HG03097 (cell line): ENCODE data around the gene ENPP4.
"Not testable (repeated sequence)": the region's sequence is repeated elsewhere in the genome, so short reads cannot be mapped to it uniquely, and the experiment has no call there.

Experiments used
- ATAC-seq: cut with Tn5 transposase; IDR thresholded peaks from one replicate; pipeline ENCODE4 v1.9.1; 2021; ENCODE audit not compliant: unreplicated experiment, low FRiP score

The ENPP4 gene, protein sequence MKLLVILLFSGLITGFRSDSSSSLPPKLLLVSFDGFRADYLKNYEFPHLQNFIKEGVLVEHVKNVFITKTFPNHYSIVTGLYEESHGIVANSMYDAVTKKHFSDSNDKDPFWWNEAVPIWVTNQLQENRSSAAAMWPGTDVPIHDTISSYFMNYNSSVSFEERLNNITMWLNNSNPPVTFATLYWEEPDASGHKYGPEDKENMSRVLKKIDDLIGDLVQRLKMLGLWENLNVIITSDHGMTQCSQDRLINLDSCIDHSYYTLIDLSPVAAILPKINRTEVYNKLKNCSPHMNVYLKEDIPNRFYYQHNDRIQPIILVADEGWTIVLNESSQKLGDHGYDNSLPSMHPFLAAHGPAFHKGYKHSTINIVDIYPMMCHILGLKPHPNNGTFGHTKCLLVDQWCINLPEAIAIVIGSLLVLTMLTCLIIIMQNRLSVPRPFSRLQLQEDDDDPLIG

GRCh38 chr6:46129629-46130511, at the start of gene ENPP4:
Gene ENPP4, plus strand, starts transcription at chr6:46129989. Its CDS starts 9,595 bp downstream, at chr6:46139584.
- peak; percentile 98 for ATAC-seq

DNA sequence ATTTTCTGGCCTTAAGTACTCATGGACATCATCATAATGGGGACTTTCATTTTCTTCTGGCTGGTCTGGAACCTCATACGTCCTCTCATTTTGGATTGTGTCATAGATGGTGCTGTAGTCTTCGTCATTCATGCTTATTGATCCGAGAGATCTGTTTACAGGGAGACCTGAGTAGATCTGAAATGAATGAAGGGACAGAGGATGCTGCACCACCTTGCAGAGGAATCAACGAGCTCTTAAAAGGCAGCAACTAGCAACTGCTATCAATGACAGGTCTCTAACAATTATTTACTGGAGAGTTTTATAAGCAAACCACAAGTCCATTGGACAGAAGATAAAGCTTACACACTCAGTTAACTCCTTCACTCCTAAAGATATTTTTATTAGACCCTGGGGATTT, 49.7 kb upstream of the ENPP4 start:
- no peak for ATAC-seq

GRCh38 chr6:46085688-46086087, 44.1 kb upstream of the ENPP4 start:
- not testable (repeated sequence) for ATAC-seq

DNA sequence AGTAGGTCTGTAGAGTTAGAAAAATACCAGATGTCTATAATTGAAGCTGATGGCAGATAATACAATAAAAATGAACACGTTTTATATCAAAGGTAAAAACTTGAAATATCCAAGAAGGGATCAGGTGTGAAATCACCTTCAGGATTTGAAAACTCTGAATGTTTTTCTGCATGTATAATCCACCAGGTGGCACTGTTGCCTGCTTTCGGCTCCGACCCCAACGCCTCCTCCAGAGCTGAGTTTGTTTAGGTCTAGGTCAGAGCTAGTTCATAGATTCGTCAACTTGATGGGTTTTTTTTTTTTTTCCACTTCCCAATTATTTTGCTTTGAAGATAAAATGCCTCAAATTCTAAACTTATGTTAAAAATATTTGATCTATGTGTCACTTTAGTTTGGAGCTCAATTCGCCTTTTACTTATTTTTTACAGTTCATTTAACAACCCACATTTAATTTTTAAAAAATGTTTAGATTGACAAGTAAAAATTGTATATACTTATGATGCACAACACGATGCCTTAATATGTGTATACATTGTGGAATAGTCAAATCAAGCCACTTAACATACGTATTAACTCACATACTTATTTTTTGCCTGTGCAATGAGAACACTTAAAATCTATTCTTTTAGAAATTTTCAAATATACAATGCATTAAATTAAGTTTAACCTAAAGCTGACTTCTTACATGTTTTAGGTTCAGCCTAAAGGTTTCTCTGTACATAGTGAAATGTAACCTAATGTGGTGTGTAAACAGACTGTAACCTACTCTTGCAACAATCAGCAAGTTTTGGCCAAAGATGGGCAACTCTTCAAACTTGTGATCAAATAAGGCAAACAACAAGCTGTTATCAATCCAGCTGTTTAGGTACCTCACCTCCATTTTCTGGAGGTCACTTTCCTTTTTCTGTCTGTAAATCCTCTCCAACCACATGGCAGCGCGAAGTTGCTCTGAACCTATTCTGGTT, 39.4 kb upstream of the ENPP4 start:
- ATAC-seq: no peak

- ATAC-seq: no peak
These were observed 38.7 kb upstream of the ENPP4 start for GRCh38 chr6:46091080-46091478.

DNA sequence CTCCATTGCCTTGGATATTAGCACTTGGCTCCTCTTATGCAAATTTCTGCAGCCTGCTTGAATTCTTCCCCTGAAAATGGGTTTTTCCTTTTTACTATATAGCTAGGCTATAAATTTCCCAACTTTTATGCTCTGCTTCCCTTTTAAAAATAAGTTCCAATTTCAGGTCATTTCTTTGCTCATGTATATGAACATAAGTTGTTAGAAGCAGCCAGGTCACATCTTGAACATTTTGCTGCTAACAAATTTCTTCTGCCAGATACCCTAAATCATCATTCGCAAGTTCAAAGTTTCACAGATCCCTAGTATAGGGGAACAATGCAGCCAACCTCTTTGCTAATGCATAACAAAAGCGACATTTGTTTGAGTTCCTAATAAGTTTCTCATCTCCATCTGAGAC, 34.5 kb upstream of the ENPP4 start:
- ATAC-seq: no peak

DNA sequence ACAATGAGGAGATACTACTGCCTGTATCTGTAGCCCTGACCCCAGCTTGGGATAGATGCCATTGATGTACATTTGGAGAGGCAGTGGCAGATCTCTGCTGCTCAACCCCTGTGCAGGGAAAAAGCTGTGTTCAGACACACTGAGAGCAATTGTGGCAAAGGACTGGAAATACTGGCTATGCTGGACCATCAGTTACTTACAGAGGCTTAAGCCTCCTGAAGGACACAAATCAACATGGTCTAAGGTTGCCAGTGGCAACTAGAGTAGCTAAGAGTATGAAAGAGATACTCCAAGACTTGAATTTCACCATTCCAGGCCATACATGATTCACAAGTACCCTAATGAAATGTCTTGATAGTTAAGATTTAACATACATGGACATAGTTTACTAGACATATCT, 32.4 kb upstream of the ENPP4 start:
- ATAC-seq: no peak

GRCh38 chr6:46098678-46099077, 31.1 kb upstream of the ENPP4 start:
- ATAC-seq: no peak

DNA sequence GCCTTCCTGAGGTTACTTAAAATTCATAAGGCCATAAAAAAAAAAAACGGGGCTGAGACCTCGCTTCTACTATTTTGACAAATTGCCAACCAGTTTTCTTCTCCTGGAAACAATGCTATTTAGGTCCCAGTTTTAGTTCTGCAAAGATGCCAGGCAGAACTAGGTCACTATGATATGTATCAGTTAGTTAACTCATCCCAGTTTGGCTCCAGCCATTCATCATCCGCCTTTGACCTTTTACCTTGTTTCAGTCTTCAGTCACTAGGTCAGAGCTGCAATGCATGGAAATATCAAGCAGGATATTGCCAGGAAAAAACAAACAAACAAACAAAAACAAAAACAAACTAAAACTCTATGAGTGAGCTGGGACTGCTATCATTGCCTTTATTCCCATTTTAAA, 29.8 kb upstream of the ENPP4 start:
- ATAC-seq: no peak

GRCh38 chr6:46102123-46102522, 27.7 kb upstream of the ENPP4 start:
- ATAC-seq: no peak

DNA sequence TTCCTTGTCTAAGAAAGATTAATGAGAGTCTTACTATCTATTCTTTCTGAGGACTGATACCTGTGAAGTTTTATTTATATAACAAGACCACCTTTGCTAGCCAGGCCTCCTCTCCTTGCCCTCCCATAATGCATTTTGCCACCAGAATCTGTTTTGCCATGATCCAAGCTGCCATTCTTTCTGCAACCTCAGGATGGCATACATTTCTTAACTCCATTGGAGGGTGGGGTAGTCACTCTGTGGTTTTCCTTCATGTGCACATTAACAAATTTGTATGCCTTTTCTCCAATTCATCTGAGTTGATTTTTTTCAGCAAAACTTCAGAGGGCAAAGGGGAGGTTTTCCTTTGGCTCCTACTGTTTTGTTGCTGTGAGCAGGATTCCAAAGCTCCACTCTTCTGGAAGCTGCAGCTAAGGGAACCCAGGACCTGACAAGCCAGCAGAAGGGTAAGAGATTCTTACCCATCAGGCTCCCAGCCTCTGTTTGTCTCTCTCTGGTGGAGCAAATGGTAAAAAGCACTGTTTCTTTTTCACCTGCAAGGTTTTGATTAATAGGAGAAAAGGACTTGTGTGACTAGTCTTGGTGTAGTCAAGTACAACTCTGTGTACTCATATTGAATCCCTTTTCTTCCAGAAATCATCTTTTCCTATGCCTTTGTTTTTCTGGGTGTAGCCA, 26.2 kb upstream of the ENPP4 start:
- ATAC-seq: no peak

DNA sequence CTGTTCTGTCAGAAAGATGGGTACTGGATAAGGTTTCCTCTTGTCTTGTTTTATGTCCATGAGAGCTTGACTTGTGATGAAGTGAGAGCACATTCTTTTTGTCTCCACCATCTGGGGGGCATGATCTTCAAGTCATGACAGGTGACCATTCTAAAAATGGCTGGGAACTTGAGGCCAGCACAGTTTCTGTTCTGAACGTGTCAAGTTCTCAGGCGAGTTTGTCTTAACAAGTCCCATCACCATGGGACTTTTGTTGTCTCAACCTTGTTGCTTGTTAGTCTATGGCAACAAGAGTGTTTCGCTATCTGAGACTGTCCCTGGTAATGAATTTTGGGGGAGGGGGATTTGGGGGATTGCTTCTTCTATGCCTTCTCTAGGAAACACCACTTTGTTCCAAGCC, 25.6 kb upstream of the ENPP4 start:
- no peak for ATAC-seq

DNA sequence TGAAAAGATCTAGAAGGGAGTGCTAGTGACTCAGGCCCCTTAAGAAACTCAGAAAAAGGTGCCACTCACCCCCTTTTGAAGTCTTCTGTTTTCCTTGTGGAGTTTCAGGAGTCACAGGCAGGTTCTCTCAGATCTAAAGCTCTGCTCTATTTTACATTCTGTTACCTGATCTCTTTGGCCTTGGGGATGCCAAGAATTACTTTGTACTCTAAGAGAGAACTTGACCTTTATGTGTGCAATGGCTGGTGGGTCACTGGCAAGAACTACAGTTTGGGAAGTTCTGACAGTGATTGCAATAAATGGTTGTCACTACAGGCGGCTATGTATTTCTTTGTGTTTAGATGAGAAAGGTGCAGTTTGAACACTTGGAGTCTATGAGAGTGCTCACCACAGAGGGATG, 24.2 kb upstream of the ENPP4 start:
- no peak for ATAC-seq

DNA sequence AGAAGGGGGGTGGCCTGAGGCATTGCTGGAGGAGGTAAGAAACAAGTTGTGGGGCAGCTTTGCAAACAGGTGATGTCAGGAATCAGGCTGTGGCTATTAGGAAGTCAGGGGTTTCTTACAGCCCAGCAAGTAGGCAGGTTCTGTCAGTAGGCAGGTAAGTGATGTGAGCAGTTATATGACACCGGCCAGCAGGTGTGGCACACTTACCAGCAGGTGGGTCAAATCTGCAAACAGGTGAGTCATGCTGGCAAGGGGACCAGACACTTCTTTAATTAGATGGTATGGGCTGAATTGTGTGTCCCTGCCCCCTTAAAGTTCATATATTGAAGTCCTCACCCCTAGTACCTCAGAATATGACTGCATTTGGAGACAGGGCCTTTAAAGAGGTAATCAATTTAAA, 16.4 kb upstream of the ENPP4 start:
- no peak for ATAC-seq

- no peak for ATAC-seq
These were observed 14.2 kb upstream of the ENPP4 start for GRCh38 chr6:46115634-46116033.

GRCh38 chr6:46116289-46116688, 13.5 kb upstream of the ENPP4 start:
- ATAC-seq: no peak

DNA sequence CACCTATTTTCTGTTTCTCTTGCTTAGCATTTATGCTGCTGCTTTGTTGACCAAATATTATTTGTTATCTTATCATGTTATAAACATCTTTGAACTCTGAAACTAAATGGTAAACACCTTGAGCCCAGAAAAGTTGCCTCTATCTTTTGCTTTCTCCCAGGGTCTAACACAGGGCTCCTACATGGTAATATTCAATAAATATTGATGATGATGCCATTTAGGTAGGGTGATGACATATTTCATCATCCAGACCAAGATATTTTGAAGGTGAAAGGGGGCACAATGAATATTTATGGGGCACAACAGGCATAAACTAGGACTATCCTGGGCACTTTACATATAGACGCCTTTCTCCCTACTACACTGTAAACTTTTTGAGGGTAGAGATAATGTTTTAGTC, 11.6 kb upstream of the ENPP4 start:
- ATAC-seq: no peak

DNA sequence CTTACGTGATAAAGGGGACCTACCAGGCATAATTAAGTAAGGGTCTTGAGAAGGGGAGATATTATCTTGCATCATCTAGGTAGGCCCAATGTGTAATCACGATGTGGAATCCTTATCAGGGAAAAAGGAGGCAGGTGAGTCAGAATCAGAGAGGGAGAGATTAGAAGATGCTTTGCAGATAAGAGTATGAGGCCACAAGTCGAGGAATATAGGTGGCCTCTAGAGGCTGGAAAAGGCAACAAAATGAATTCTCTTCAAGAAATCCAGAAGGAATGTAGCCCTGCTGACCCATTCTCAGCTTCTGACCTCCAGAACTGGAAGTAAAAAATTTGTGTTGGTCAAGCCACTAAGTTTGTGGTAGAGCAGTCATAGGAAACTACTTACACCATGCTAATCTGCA, 11.0 kb upstream of the ENPP4 start:
- no peak for ATAC-seq

DNA sequence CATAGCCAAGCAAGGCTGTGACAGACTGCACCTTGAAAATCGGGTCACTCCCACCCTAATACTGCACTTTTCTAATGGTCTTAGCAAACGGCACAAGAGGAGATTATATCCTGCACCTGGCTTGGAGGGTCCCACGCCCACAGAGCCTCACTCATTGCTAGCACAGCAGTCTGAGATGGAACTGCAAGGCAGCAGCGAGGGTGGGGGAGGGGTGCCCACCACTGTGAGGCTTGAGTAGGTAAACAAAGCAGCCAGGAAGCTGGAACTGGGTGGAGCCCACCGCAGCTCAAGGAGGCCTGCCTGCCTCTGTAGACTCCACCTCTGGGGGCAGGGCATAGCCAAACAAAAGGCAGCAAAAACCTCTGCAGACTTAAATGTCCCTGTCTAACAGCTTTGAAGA, 10.1 kb upstream of the ENPP4 start:
- ATAC-seq: not testable (repeated sequence)

- ATAC-seq: no peak
These were observed 1.3 kb upstream of the ENPP4 start for GRCh38 chr6:46128476-46128875.
